Uterus (tissue), 2 donors: ENCODE data around the gene PRKN.

Source experiments
- CTCF ChIP-seq, 4 experiments: fragments of 200-600 bp in 2 of 4; fragments of 450-650 bp in 2 of 4; sonication (generic) in 2 of 4; IDR thresholded peaks; one replicate each; pipeline ENCODE4 v1.5.1; 2016 to 2019; ENCODE audit warnings: antibody characterized with exemption in 4 of 4, mild to moderate bottlenecking in 2 of 4, moderate library complexity in 1 of 4
- POLR2A ChIP-seq, 2 donors: fragments of 450-650 bp; IDR thresholded peaks; one replicate each; pipeline ENCODE4 v1.6.1; 2016; ENCODE audit warnings: antibody characterized with exemption in 2 of 2, mild to moderate bottlenecking in 1 of 2, moderate library complexity in 1 of 2

DNA sequence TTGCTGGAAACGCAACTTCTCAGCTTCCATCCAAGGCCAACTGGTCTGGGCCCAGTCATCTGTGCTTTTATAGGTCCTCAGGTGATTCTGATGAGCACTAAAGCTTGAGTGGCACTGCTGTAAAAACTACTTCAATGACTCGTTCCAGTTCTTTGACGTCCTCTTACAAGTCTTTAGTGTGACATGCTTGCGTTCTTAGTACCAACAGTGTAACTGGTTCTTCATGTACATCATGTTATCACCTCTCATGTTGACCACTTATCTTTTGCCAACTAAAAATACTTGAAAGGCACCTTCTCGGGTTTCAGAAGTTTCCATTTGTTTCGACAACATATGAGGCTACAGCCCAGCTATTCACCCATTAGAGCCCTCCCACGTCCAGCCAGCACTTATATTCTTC lies 468.9 kb downstream of the PRKN start:
- TF ChIP-seq CTCF (IDR thresholded peaks at IDR 0.05) (no peak), POLR2A (IDR thresholded peaks at IDR 0.05) (no peak)
